HepG2 (cell line): ENCODE data around the gene MTSS2. TPM values are rescaled to one million over a fixed set of nuclear protein-coding genes. Genes with fewer than 3 reads are reported as not detected.

Source experiments
- ATAC-seq: fragments of 200-7000 bp; cut with Tn5 transposase; 3 replicates; pipeline ENCODE4 v1.9.1; 2020; ENCODE audit warnings: mild to moderate bottlenecking, moderate library complexity
- BruUV-seq: library from RNA; stranded (reverse); fragments of 400-500 nt; replicated peaks from 2 replicates; lab custom pipeline; 2021; lab: Mats Ljungman, UMichigan
- CTCF ChIA-PET: fragments of 300-600 bp; formaldehyde crosslinking; extraction: SDS; loops from one replicate; lab custom pipeline; 2021; ENCODE audit warnings: low total read pairs, inconsistent platforms, low intra/inter-chr PET ratio; lab: Yijun Ruan, JAX
- POLR2A ChIA-PET: fragments of 350-600 bp; sonication (Branson Sonifier 250); formaldehyde crosslinking; loops from one replicate; lab custom pipeline; 2020; ENCODE audit warnings: antibody characterized with exemption, inconsistent platforms; lab: Yijun Ruan, JAX
- DNase-seq: peaks from one replicate; pipeline ENCODE4 v3.0.0-alpha.2; 2015; ENCODE audit warnings: low spot score
- FAIRE-seq: peaks from 3 replicates; lab custom pipeline; 2011; peaks lifted over from hg19 to GRCh38; lab: Jason Lieb, UNC
- H2AFZ ChIP-seq: one replicate; pipeline ENCODE4 v1.6.1; 2011; ENCODE audit warnings: low read length, inconsistent platforms
- H3K27ac ChIP-seq: fragments of 300-600 bp; 3 replicates; pipeline ENCODE4 v1.8.0; 2011; ENCODE audit warnings: mixed run types, mild to moderate bottlenecking, mixed read lengths, low read length, inconsistent platforms; ENCODE audit not compliant: insufficient read depth; ENCODE audit errors: extremely low read length
- H3K27me3 ChIP-seq, 2 experiments: fragments of 200-600 bp in 1 of 2; 2 replicates in 1 of 2; 3 replicates in 1 of 2; pipeline versions ENCODE4 v1.6.0 to v1.8.0; 2011; ENCODE audit warnings: low read length in 2 of 2, mild to moderate bottlenecking in 2 of 2, moderate library complexity in 2 of 2, inconsistent platforms in 1 of 2; ENCODE audit not compliant: insufficient read depth in 2 of 2, control insufficient read depth in 1 of 2
- H3K36me3 ChIP-seq, 2 experiments: fragments of 200-600 bp in 1 of 2; replicated peaks in 1 of 2; 2 replicates in 1 of 2; 3 replicates in 1 of 2; pipeline versions ENCODE4 v1.5.1 to v1.8.0; 2011; ENCODE audit warnings: low read length in 2 of 2, inconsistent platforms in 1 of 2; ENCODE audit not compliant: insufficient read depth in 2 of 2, control insufficient read depth in 1 of 2
- H3K4me1 ChIP-seq: 2 replicates; pipeline ENCODE4 v1.5.1; 2012; ENCODE audit warnings: low read length, inconsistent platforms; ENCODE audit not compliant: insufficient read depth
- H3K4me2 ChIP-seq: 2 replicates; pipeline ENCODE4 v1.6.0; 2011; ENCODE audit warnings: low read depth, low read length, inconsistent platforms
- H3K4me3 ChIP-seq, 3 experiments: fragments of 200-600 bp in 1 of 3; sonication (generic), shearing (Covaris generic) in 1 of 3; replicated peaks in 1 of 3; 2 replicates each; pipeline ENCODE4 v1.5.1; 2011 to 2016; ENCODE audit warnings: low read length in 3 of 3, inconsistent platforms in 2 of 3, low read depth in 2 of 3, mild to moderate bottlenecking in 2 of 3, control low read depth in 1 of 3, mixed read lengths in 1 of 3; ENCODE audit not compliant: insufficient read depth in 1 of 3
- H3K79me2 ChIP-seq: one replicate; pipeline ENCODE4 v1.6.1; 2011; ENCODE audit warnings: low read length, inconsistent platforms; ENCODE audit not compliant: insufficient read depth
- H3K9ac ChIP-seq: 2 replicates; pipeline ENCODE4 v1.6.0; 2011; ENCODE audit warnings: mild to moderate bottlenecking, low read depth, low read length, inconsistent platforms; ENCODE audit not compliant: insufficient read depth
- H3K9me3 ChIP-seq: 2 replicates; pipeline ENCODE4 v1.5.1; 2012; ENCODE audit warnings: mild to moderate bottlenecking, low read length
- H4K20me1 ChIP-seq: 2 replicates; pipeline ENCODE4 v1.6.0; 2011; ENCODE audit warnings: inconsistent platforms, mild to moderate bottlenecking, low read length, moderate library complexity; ENCODE audit not compliant: insufficient read depth
- RFXAP ChIP-seq: sonication (generic); formaldehyde crosslinking; IDR thresholded peaks from 2 replicates; pipeline ENCODE4 v1.4.0; 2020; ENCODE audit warnings: missing genetic modification reagents, borderline replicate concordance
- ZBTB3 ChIP-seq: sonication (generic); formaldehyde crosslinking; IDR thresholded peaks from 2 replicates; pipeline ENCODE4 v1.4.0; 2020; ENCODE audit warnings: low read depth, mild to moderate bottlenecking, moderate library complexity, missing genetic modification reagents, borderline replicate concordance
- ZFYVE20 ChIP-seq: sonication (generic); formaldehyde crosslinking; IDR thresholded peaks from 2 replicates; pipeline ENCODE4 v1.8.0; 2023; ENCODE audit warnings: low read depth, mild to moderate bottlenecking, moderate library complexity, missing genetic modification reagents, borderline replicate concordance
- ZMYM4 ChIP-seq: sonication (generic); formaldehyde crosslinking; IDR thresholded peaks from 2 replicates; pipeline ENCODE4 v1.8.1; 2023; ENCODE audit warnings: mild to moderate bottlenecking, missing genetic modification reagents
- ZNF124 ChIP-seq: sonication (generic); formaldehyde crosslinking; IDR thresholded peaks from 2 replicates; pipeline ENCODE4 v1.4.0; 2020; ENCODE audit warnings: missing genetic modification reagents
- ZNF407 ChIP-seq: sonication (generic); formaldehyde crosslinking; IDR thresholded peaks from one replicate; pipeline ENCODE4 v1.5.1; 2020; ENCODE audit warnings: mild to moderate bottlenecking, missing genetic modification reagents; ENCODE audit errors: not compliant biosample characterization
- ZNF543 ChIP-seq: sonication (generic); formaldehyde crosslinking; IDR thresholded peaks from 2 replicates; pipeline ENCODE4 v1.4.0; 2020; ENCODE audit warnings: mild to moderate bottlenecking, missing genetic modification reagents
- ZNF615 ChIP-seq: sonication (generic); formaldehyde crosslinking; IDR thresholded peaks from 2 replicates; pipeline ENCODE4 v1.5.0; 2020; ENCODE audit warnings: mild to moderate bottlenecking, missing genetic modification reagents, borderline replicate concordance
- WGBS: methylation state at CpG from one replicate; pipeline ENCODE4 v1.1.6; 2017; ENCODE audit warnings: low lambda C conversion rate; 5-methylcytosine and 5-hydroxymethylcytosine counted together
- in situ Hi-C: cut with HindIII; loops from 2 replicates; pipeline ENCODE4 v1.10.0; 2017; ENCODE audit warnings: low pct_unique_long_range_greater_than_20kb; ENCODE audit not compliant: extremely low pct_ligation_motif_present
- intact Hi-C: fragments of 100-400 bp; cut with micrococcal nuclease; formaldehyde crosslinking; loops from one replicate; pipeline ENCODE4 v1.10.0; 2022; ENCODE audit not compliant: unreplicated experiment
- polyA plus RNA-seq, 8 experiments: library from polyadenylated mRNA; depleted of rRNA in 3 of 8; stranded (reverse) in 7 of 8; unstranded in 1 of 8; fragments of >200 nt; fragmentation: Illumina TruSeq in 4 of 8; extraction: Trizol in 4 of 8; gene quantifications; 2 replicates each; pipeline versions ENCODE4 v1.2.1 to v1.2.3, GENCODE V29; 2011 to 2016; ENCODE audit warnings: low read depth in 4 of 8, missing spikeins in 1 of 8, mixed read lengths in 1 of 8; ENCODE audit not compliant: insufficient read depth in 1 of 8
- total RNA-seq, 5 experiments: library from RNA; depleted of rRNA; stranded (reverse); fragments of >200 nt; fragmentation: Illumina TruSeq; extraction: Trizol; gene quantifications; 2 replicates each; pipeline ENCODE4 v1.2.3, GENCODE V29; 2016; ENCODE audit warnings: low read depth in 1 of 5

MTSS2 gene
- total and polyA plus RNA-seq, 2 of the 13 experiments (the other 11 are each of a cell fraction or from before 2014, with no cell fraction given): 132 to 242 TPM

DNA sequence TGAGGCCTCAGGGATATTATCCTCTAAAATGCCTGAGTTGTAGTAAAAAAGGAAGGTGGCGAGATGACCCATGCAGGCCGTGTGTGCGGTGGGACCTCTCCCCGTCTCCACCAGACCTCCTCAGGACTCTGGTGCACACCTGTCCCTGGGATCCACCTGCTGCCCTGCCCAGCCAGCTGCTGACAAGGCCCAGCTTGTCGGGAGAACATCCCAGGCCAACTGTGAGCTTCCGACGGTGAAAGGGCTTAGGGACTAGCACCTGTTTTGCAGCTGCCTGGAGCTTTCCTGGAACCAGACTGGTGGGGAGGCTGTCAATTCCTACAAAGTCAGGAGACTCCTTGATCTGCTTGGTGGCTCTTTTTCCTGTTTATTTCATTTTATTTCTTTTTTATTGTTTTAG is 27.9 kb downstream of the MTSS2 start:
- 71% methylated on average over 7 of the region's 7 CpGs for WGBS
- no peak overlapping the region for H3K4me3 ChIP-seq
- no peak for FAIRE-seq
- no peaks in the 10 kb centered on the region for H3K9me3 ChIP-seq
- H3K4me2 ChIP-seq: no peak overlapping the region
- intact Hi-C loops (no loop called here), in situ Hi-C loops (loop anchor here (5.0 kb wide), 1 partner anchor 109 kb away; no protein-coding TSS in a partner anchor)
- ChIA-PET POLR2A (interaction anchor here (0.6 to 2.1 kb wide), 2 partner anchors 25 to 112 kb away, joined by 3 to 6 read pairs; no protein-coding TSS in a partner anchor), CTCF (no interaction called here)
- H3K79me2 ChIP-seq: no peaks in the 10 kb centered on the region
- DNase-seq: no peak
- no TSS peak for BruUV-seq
- H3K27me3 ChIP-seq: 0 out of 5 replicates have a peak, but pooled peaks cover 1 to 2% of the 10 kb centered on the region in 2 experiments
- H3K27ac ChIP-seq: no peak overlapping the region
- H3K4me1 ChIP-seq: peaks cover 43% of the 10 kb centered on the region
- no peak overlapping the region for H2AFZ ChIP-seq
- peaks cover 0 to 3% of the 10 kb centered on the region in 2 experiments; a peak in 2 of 5 replicates for H3K36me3 ChIP-seq
- TF ChIP-seq ZNF124 (no peak), RFXAP (CRISPR knock-in tag) (no peak), ZNF615 (no peak), ZFYVE20 (CRISPR knock-in tag) (no peak)
- TF ChIP-seq, all 625 proteins: peak for 0
- Histone ChIP-seq H4K20me1 (peaks cover 14% of the 10 kb centered on the region; the same call in 1 of the 2 replicates), H3K9ac (no peak overlapping the region)
- no peak for ATAC-seq

DNA sequence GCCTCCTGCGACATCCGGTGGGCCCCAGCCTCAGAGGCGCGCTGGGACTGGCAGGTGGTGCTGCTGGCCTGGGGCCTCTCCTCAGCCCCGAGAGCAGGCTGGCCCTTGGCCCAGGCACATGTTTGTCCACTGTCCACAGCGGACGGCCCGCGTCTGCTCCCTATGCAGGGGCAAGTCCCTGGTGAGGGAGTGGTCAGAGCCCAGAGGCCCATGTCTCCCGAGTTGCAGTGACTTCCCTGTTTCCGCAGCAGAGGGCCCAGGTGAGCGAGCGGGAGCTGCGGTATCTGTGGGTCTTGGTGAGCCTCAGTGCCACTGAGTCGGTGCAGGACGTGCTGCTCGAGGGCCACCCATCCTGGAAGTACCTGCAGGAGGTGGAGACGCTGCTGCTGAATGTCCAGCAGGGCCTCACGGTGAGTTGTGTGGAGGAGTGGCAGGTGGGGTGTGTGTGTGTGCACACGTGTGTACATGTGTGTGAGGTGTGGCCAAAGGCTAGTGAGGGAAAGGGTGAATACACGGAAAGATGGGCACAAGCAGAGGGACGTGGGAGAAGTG is 29.1 kb downstream of the MTSS2 start:
- peak overlapping the region; percentile 8 to 67 (median 39); a peak in 5 of 6 replicates for H3K4me3 ChIP-seq
- intact Hi-C loops (loop anchor here (1.0 kb wide), 1 partner anchor 115 kb away; no protein-coding TSS in a partner anchor), in situ Hi-C loops (loop anchor here (5.0 kb wide), 1 partner anchor 111 kb away; no protein-coding TSS in a partner anchor)
- 0 out of 5 replicates have a peak, but pooled peaks cover 1 to 2% of the 10 kb centered on the region in 2 experiments for H3K27me3 ChIP-seq
- peak overlapping the region; percentile 80 for H3K4me2 ChIP-seq
- H4K20me1 ChIP-seq: peaks cover 5% of the 10 kb centered on the region; the same call in 1 of the 2 replicates
- ChIA-PET POLR2A (interaction anchor here (0.6 to 2.1 kb wide), 7 partner anchors 26 to 276 kb away, joined by 3 to 6 read pairs (median 4); no protein-coding TSS in a partner anchor), CTCF (interaction anchor here (0.6 to 1.8 kb wide), 3 partner anchors 82 to 330 kb away, joined by 3 to 17 read pairs (median 7); no protein-coding TSS in a partner anchor)
- WGBS: 5% methylated on average over 12 of the region's 22 CpGs
- peak overlapping the region; percentile 48 for H3K9ac ChIP-seq
- no TSS peak for BruUV-seq
- no peak overlapping the region for H3K27ac ChIP-seq
- DNase-seq (peak; percentile 78), ATAC-seq (peak; percentile 71), FAIRE-seq (peak; percentile 96)
- H3K79me2 ChIP-seq: no peaks in the 10 kb centered on the region
- H2AFZ ChIP-seq: peak overlapping the region; percentile 55
- peaks cover 43% of the 10 kb centered on the region for H3K4me1 ChIP-seq
- no peaks in the 10 kb centered on the region for H3K36me3 ChIP-seq
- H3K9me3 ChIP-seq: no peaks in the 10 kb centered on the region
- TF ChIP-seq ZBTB3 (CRISPR knock-in tag) (no peak), ZNF543 (CRISPR knock-in tag) (no peak), ZNF407 (CRISPR knock-in tag) (peak; percentile 53), ZMYM4 (CRISPR knock-in tag) (peak; percentile 78; the same call in 1 of the 2 replicates)
